Measurements from ENCODE around the gene SH3BP1. TPM values are rescaled to one million over a fixed set of nuclear protein-coding genes. Genes with fewer than 3 reads are reported as not detected.
A peak's percentile ranks its signal among the peaks of the same experiment; 100 is the strongest.

Gene SH3BP1
- total and polyA plus RNA-seq, 9 of the 15 experiments (the other 6 are each of a cell fraction or from before 2014, with no cell fraction given) = 0.10 to 36.2 (median 10.4) TPM

GRCh38 chr22:37686002-37686982 lies 46.8 kb downstream of the SH3BP1 start, which contains the start of gene NOL12 (continued):
- 0 out of 2 replicates have a peak, but pooled peaks have one; percentile 15 for TF ChIP-seq ZBTB2 (IDR thresholded peaks at IDR 0.05)
- peak; percentile 100 for TF ChIP-seq SP1 (CRISPR knock-in tag; IDR thresholded peaks at IDR 0.05)
- TF ChIP-seq ELF2 (CRISPR knock-in tag; IDR thresholded peaks at IDR 0.05) = peak; percentile 90
- no peak for TF ChIP-seq ZNF589 (CRISPR knock-in tag; IDR thresholded peaks at IDR 0.05; ENCODE audit: low read depth)
- peak; percentile 99 for TF ChIP-seq ZFP91 (CRISPR knock-in tag; IDR thresholded peaks at IDR 0.05)
- TF ChIP-seq ZBTB1 (CRISPR knock-in tag; IDR thresholded peaks at IDR 0.05; ENCODE audit: borderline replicate concordance, low read depth) = no peak
- TF ChIP-seq ZNF778 (CRISPR knock-in tag; IDR thresholded peaks at IDR 0.05) = no peak
- peak; percentile 35; the same call in 1 of the 2 replicates for TF ChIP-seq SPI1 (IDR thresholded peaks at IDR 0.05; ENCODE audit: borderline replicate concordance, low read depth, low read length)
- no peak for TF ChIP-seq DEAF1 (CRISPR knock-in tag; IDR thresholded peaks at IDR 0.05)
- no peak for TF ChIP-seq CEBPZ (IDR thresholded peaks at IDR 0.05; ENCODE audit: borderline replicate concordance, low read depth, low read length)
- TF ChIP-seq FOXM1 (IDR thresholded peaks at IDR 0.05; ENCODE audit: low read depth) = 0 out of 2 replicates have a peak, but pooled peaks have one; percentile 34
- TF ChIP-seq FOXM1 (CRISPR knock-in tag; IDR thresholded peaks at IDR 0.05; ENCODE audit: low read depth) = no peak
- TF ChIP-seq DACH1 (IDR thresholded peaks at IDR 0.05; ENCODE audit: partially characterized antibody) = no peak
- TF ChIP-seq PHF20 (IDR thresholded peaks at IDR 0.05; ENCODE audit: partially characterized antibody) = peak; percentile 97
- peak; percentile 92 for TF ChIP-seq DIDO1 (tag; IDR thresholded peaks at IDR 0.05; ENCODE audit: low read depth)
- peak; percentile 93 for TF ChIP-seq SIN3B (IDR thresholded peaks at IDR 0.05; ENCODE audit: low read depth)
- peak; percentile 85 for TF ChIP-seq NEUROD1 (IDR thresholded peaks at IDR 0.05; ENCODE audit: borderline replicate concordance, low read depth, low read length, partially characterized antibody)
